K562 (cell line): ENCODE data around the gene LST1. TPM values are rescaled to one million over a fixed set of nuclear protein-coding genes. Genes with fewer than 3 reads are reported as not detected.
A peak's percentile ranks its signal among the peaks of the same experiment; 100 is the strongest.

ENCODE experiments used
- ATAC-seq: fragments of 200-7000 bp; cut with Tn5 transposase; 3 replicates; pipeline ENCODE4 v1.9.1; 2020; ENCODE audit warnings: moderate library complexity
- BruUV-seq: library from RNA; stranded (reverse); fragments of 400-500 nt; replicated peaks from 2 replicates; lab custom pipeline; 2021; lab: Mats Ljungman, UMichigan
- CTCF ChIA-PET: fragments of 300-600 bp; formaldehyde crosslinking; extraction: SDS; loops from one replicate; lab custom pipeline; 2021; ENCODE audit warnings: low intra/inter-chr PET ratio; lab: Yijun Ruan, JAX
- POLR2A ChIA-PET: fragments of 300-600, 350-650 bp; sonication (Branson Sonifier 250); formaldehyde crosslinking; extraction: SDS; loops from one replicate; lab custom pipeline; 2021; ENCODE audit warnings: antibody characterized with exemption, inconsistent platforms; lab: Yijun Ruan, JAX
- DNase-seq, 4 experiments: peaks; one replicate each; pipeline versions ENCODE4 v3.0.0 to v3.0.0-alpha.2; 2011 to 2018; ENCODE audit warnings: low spot score in 3 of 4, mixed read lengths in 3 of 4; ENCODE audit errors: extremely low read depth in 1 of 4
- FAIRE-seq: peaks from 2 replicates; lab custom pipeline; 2011; peaks lifted over from hg19 to GRCh38; lab: Jason Lieb, UNC
- H2AFZ ChIP-seq: 2 replicates; pipeline ENCODE4 v1.6.0; 2011; ENCODE audit warnings: low read depth, low read length, control low read depth, inconsistent platforms
- H3K27ac ChIP-seq: fragments of 200-600 bp; 3 replicates; pipeline ENCODE4 v1.8.0; 2011; ENCODE audit warnings: low read depth, mild to moderate bottlenecking, control low read depth, inconsistent platforms, low read length, moderate library complexity, mixed read lengths; ENCODE audit errors: extremely low read depth
- H3K27me3 ChIP-seq, 2 experiments: fragments of 300-600 bp in 1 of 2; 2 replicates in 1 of 2; 3 replicates in 1 of 2; pipeline versions ENCODE4 v1.6.0 to v1.8.0; 2011; ENCODE audit warnings: inconsistent platforms in 2 of 2, low read length in 2 of 2, mild to moderate bottlenecking in 1 of 2, mixed read lengths in 1 of 2, moderate library complexity in 1 of 2; ENCODE audit not compliant: control insufficient read depth in 2 of 2, insufficient read depth in 2 of 2
- H3K36me3 ChIP-seq: fragments of 300-600 bp; 3 replicates; pipeline ENCODE4 v1.8.0; 2011; ENCODE audit warnings: mild to moderate bottlenecking, low read length, inconsistent platforms; ENCODE audit not compliant: control insufficient read depth, insufficient read depth
- H3K4me1 ChIP-seq, 2 experiments: fragments of 200-600 bp in 1 of 2; replicated peaks in 1 of 2; 2 replicates in 1 of 2; 3 replicates in 1 of 2; pipeline versions ENCODE4 v1.5.1 to v1.8.0; 2011; ENCODE audit warnings: inconsistent platforms in 2 of 2, low read length in 2 of 2, mild to moderate bottlenecking in 1 of 2, mixed read lengths in 1 of 2, moderate library complexity in 1 of 2; ENCODE audit not compliant: control insufficient read depth in 2 of 2, insufficient read depth in 2 of 2
- H3K4me2 ChIP-seq: 2 replicates; pipeline ENCODE4 v1.6.1; 2011; ENCODE audit warnings: low read length, control low read depth, inconsistent platforms, mixed read lengths; ENCODE audit not compliant: insufficient read depth
- H3K4me3 ChIP-seq: fragments of 200-600 bp; sonication (generic), shearing (Covaris generic); 2 replicates; pipeline ENCODE4 v1.5.1; 2016; ENCODE audit warnings: control low read depth, inconsistent platforms
- H3K79me2 ChIP-seq: fragments of 200-600 bp; 3 replicates; pipeline ENCODE4 v1.8.0; 2011; ENCODE audit warnings: low read length, inconsistent platforms; ENCODE audit not compliant: control insufficient read depth, insufficient read depth
- H3K9ac ChIP-seq, 2 experiments: 2 replicates each; pipeline versions ENCODE4 v1.6.0 to v1.6.1; 2011; ENCODE audit warnings: low read depth in 2 of 2, low read length in 2 of 2, control low read depth in 1 of 2, inconsistent platforms in 1 of 2, mild to moderate bottlenecking in 1 of 2, mixed read lengths in 1 of 2; ENCODE audit not compliant: insufficient read depth in 1 of 2
- H3K9me1 ChIP-seq: one replicate; pipeline ENCODE4 v1.6.0; 2011; ENCODE audit warnings: inconsistent platforms, mild to moderate bottlenecking, low read length, moderate library complexity; ENCODE audit not compliant: control insufficient read depth, insufficient read depth
- H3K9me3 ChIP-seq: replicated peaks from 2 replicates; pipeline ENCODE4 v1.5.1; 2011; ENCODE audit warnings: low read depth, low read length, inconsistent platforms; ENCODE audit not compliant: control insufficient read depth, insufficient read depth
- H4K20me1 ChIP-seq: replicated peaks from 2 replicates; pipeline ENCODE4 v1.6.1; 2011; ENCODE audit warnings: low read length, inconsistent platforms, mixed read lengths; ENCODE audit not compliant: control insufficient read depth, insufficient read depth
- CBX8 ChIP-seq: fragments of 200-600 bp; sonication (generic); IDR thresholded peaks from 2 replicates; pipeline ENCODE4 v1.6.1; 2012; ENCODE audit warnings: borderline replicate concordance, mixed run types, low read depth, mild to moderate bottlenecking, moderate library complexity, mixed read lengths, low read length, control low read depth, inconsistent platforms; ENCODE audit not compliant: poor library complexity, severe bottlenecking; ENCODE audit errors: extremely low read depth
- CCNT2 ChIP-seq: IDR thresholded peaks from 2 replicates; pipeline ENCODE4 v1.6.1; 2011; ENCODE audit warnings: borderline replicate concordance, low read depth, mild to moderate bottlenecking, moderate library complexity, mixed read lengths, low read length; ENCODE audit not compliant: insufficient read length; ENCODE audit errors: extremely low read depth
- CEBPG ChIP-seq, 3 experiments: fragments of 200-800 bp in 1 of 3; sonication (Bioruptor generic) in 1 of 3; sonication (generic) in 1 of 3; formaldehyde crosslinking in 1 of 3; IDR thresholded peaks in 2 of 3; conservative IDR thresholded peaks in 1 of 3; 2 replicates each; pipeline versions ENCODE4 v1.6.1 to v1.8.0; 2016 to 2022; ENCODE audit warnings: missing compliant biosample characterization in 2 of 3, missing genetic modification characterization in 2 of 3, mild to moderate bottlenecking in 1 of 3, missing genetic modification reagents in 1 of 3
- CHD1 ChIP-seq: fragments of 200-600 bp; sonication (generic); IDR thresholded peaks from one replicate; pipeline ENCODE4 v1.6.1; 2012; ENCODE audit warnings: mild to moderate bottlenecking, moderate library complexity, low read length, inconsistent platforms
- HMGN3 ChIP-seq: IDR thresholded peaks from 2 replicates; pipeline ENCODE4 v1.6.1; 2011; ENCODE audit warnings: borderline replicate concordance, low read depth, mild to moderate bottlenecking, mixed read lengths, low read length; ENCODE audit not compliant: insufficient read length; ENCODE audit errors: extremely low read depth
- HSF4 ChIP-seq: fragments of 250-450 bp; sonication (Bioruptor Pico); IDR thresholded peaks from 2 replicates; pipeline ENCODE4 v2.1.2; 2022; ENCODE audit warnings: mild to moderate bottlenecking, moderate library complexity, borderline replicate concordance
- MEIS2 ChIP-seq: fragments of 450-650 bp; IDR thresholded peaks from 2 replicates; pipeline ENCODE4 v1.6.1; 2014; ENCODE audit warnings: mild to moderate bottlenecking; ENCODE audit not compliant: partially characterized antibody
- PKNOX1 ChIP-seq: fragments of 450-650 bp; IDR thresholded peaks from 2 replicates; pipeline ENCODE4 v1.6.1; 2016
- SETDB1 ChIP-seq: IDR thresholded peaks from one replicate; pipeline ENCODE4 v1.6.1; 2012; ENCODE audit warnings: low read length, control low read depth, inconsistent platforms
- SMAD2 ChIP-seq: fragments of 150-350 bp; IDR thresholded peaks from 2 replicates; pipeline ENCODE4 v1.6.1; 2014; ENCODE audit warnings: low read depth, mild to moderate bottlenecking, low read length
- THAP7 ChIP-seq: fragments of 250-450 bp; sonication (Bioruptor Pico); IDR thresholded peaks from 2 replicates; pipeline ENCODE4 v1.5.0; 2021
- ZBTB34 ChIP-seq: fragments of 250-450 bp; sonication (Bioruptor Pico); IDR thresholded peaks from 2 replicates; pipeline ENCODE4 v1.8.0; 2021; ENCODE audit warnings: mild to moderate bottlenecking, moderate library complexity
- ZNF431 ChIP-seq: sonication (generic); formaldehyde crosslinking; IDR thresholded peaks from 2 replicates; pipeline ENCODE4 v1.8.0; 2022; ENCODE audit warnings: mild to moderate bottlenecking, missing genetic modification reagents
- ZNF707 ChIP-seq: fragments of 250-450 bp; sonication (Bioruptor Pico); conservative IDR thresholded peaks from 2 replicates; pipeline ENCODE4 v1.8.0; 2022; ENCODE audit warnings: inconsistent platforms, mild to moderate bottlenecking, moderate library complexity
- ZNF778 ChIP-seq: fragments of 450-650 bp; formaldehyde crosslinking; IDR thresholded peaks from 2 replicates; pipeline ENCODE4 v1.4.0; 2020; ENCODE audit warnings: mild to moderate bottlenecking, moderate library complexity
- WGBS: fragments of 100-300 bp; shearing (Covaris generic); methylation state at CpG from one replicate; pipeline ENCODE4 v1.1.6; 2016; ENCODE audit warnings: low coverage, mixed read lengths; ENCODE audit not compliant: insufficient coverage; ENCODE audit errors: missing lambda C conversion rate; 5-methylcytosine and 5-hydroxymethylcytosine counted together
- in situ Hi-C: fragments of 300-500 bp; cut with MboI; formaldehyde crosslinking; loops from 4 replicates; pipeline ENCODE4 v1.15.0; 2018; ENCODE audit warnings: inconsistent platforms, mixed read lengths
- intact Hi-C: fragments of 100-400 bp; cut with micrococcal nuclease; formaldehyde crosslinking; loops from 2 replicates; pipeline ENCODE4 v1.14.2; 2022
- polyA plus RNA-seq, 8 experiments: library from polyadenylated mRNA; depleted of rRNA in 4 of 8; stranded (reverse) in 5 of 8; unstranded in 3 of 8; fragments of >200 nt; fragmentation: Nextera tagmentation in 2 of 8; fragmentation: Illumina TruSeq in 1 of 8; extraction: Ambion mirVana in 2 of 8; extraction: Trizol in 1 of 8; gene quantifications; 2 replicates each; pipeline versions ENCODE4 v1.2.1 to v1.2.3, GENCODE V29; 2011 to 2014; ENCODE audit warnings: inconsistent platforms in 1 of 8, missing spikeins in 1 of 8
- total RNA-seq, 7 experiments: library from RNA; depleted of rRNA in 6 of 7; stranded (reverse); fragments of >200 nt in 6 of 7; fragmentation: Illumina TruSeq in 2 of 7; extraction: Trizol in 2 of 7; gene quantifications; 2 replicates each; pipeline versions ENCODE4 v1.2.1 to v1.2.3, GENCODE V29; 2011 to 2021; ENCODE audit warnings: low replicate concordance in 1 of 7

LST1 gene
- total and polyA plus RNA-seq, 9 of the 15 experiments (the other 6 are each of a cell fraction or from before 2014, with no cell fraction given): 0.82 to 7.8 (median 1.7) TPM

- Histone ChIP-seq H3K36me3 (no peaks in the 10 kb centered on the region), H3K4me1 (peaks cover 7 to 16% of the 10 kb centered on the region in 2 experiments; a peak in 3 of 5 replicates), H3K9me3 (no peaks in the 10 kb centered on the region), H4K20me1 (no peaks in the 10 kb centered on the region), H3K9ac (no peak overlapping the region), H3K4me2 (no peak overlapping the region), H3K4me3 (no peak overlapping the region), H3K9me1 (peaks cover 3% of the 10 kb centered on the region), H3K27me3 (no peaks in the 10 kb centered on the region), H2AFZ (no peak overlapping the region), H3K27ac (no peak overlapping the region), H3K79me2 (no peaks in the 10 kb centered on the region)
- POLR2A ChIA-PET: interaction anchor here (0.7 to 3.8 kb wide), 9 partner anchors 10 to 111 kb away, joined by 3 to 22 read pairs (median 6); partner anchors contain the start of genes ATP6V1G2, DDX39B, LTB and NFKBIL1
- DNase-seq: peak; percentile 72 to 76 (median 74)
- peak; percentile 86 for ATAC-seq
- CTCF ChIA-PET: interaction anchor here (0.6 to 5.1 kb wide), 7 partner anchors 16 to 202 kb away, joined by 3 to 78 read pairs (median 7); partner anchors contain the start of genes ATP6V1G2 and NFKBIL1
- 3% methylated on average over 2 of the region's 2 CpGs for WGBS
- in situ Hi-C loops: loop anchor here (5.0 kb wide), 1 partner anchor 50 kb away; the partner anchor contains the start of genes ATP6V1G2 and NFKBIL1
- no peak for FAIRE-seq
- intact Hi-C loops: loop anchor here (5.0 kb wide), 1 partner anchor 200 kb away; no protein-coding TSS in a partner anchor
- no TSS peak for BruUV-seq
- no peak for TF ChIP-seq CEBPG (CRISPR knock-in tag; IDR thresholded peaks at IDR 0.05)
- TF ChIP-seq CEBPG (tag; conservative IDR thresholded peaks at IDR 0.05 in 1 of 2, IDR thresholded peaks at IDR 0.05 in 1 of 2): no peak
- TF ChIP-seq CHD1: no peak
- TF ChIP-seq CCNT2: no peak
- no peak for TF ChIP-seq THAP7 (CRISPR knock-in tag)
- TF ChIP-seq PKNOX1: peak; percentile 53
- TF ChIP-seq HSF4 (CRISPR knock-in tag): no peak
- no peak for TF ChIP-seq ZNF778 (CRISPR knock-in tag)
- peak; percentile 30 for TF ChIP-seq MEIS2
- no peak for TF ChIP-seq ZNF431 (CRISPR knock-in tag)
- TF ChIP-seq HMGN3: no peak
- no peak for TF ChIP-seq ZNF707 (CRISPR knock-in tag)
- no peak for TF ChIP-seq SMAD2
- TF ChIP-seq CBX8: no peak
- no peak for TF ChIP-seq ZBTB34
- no peak for TF ChIP-seq SETDB1
Measured at GRCh38 chr6:31597006-31597405, 10.9 kb downstream of the LST1 start.
